Measurements from ENCODE around the gene RGL3.
"Not testable (repeated sequence)": the region's sequence is repeated elsewhere in the genome, so short reads cannot be mapped to it uniquely, and the experiment has no call there.

Gene RGL3

GRCh38 chr19:11380653-11381537 is 38.2 kb downstream of the RGL3 start:
- TF ChIP-seq, protein P1, sequence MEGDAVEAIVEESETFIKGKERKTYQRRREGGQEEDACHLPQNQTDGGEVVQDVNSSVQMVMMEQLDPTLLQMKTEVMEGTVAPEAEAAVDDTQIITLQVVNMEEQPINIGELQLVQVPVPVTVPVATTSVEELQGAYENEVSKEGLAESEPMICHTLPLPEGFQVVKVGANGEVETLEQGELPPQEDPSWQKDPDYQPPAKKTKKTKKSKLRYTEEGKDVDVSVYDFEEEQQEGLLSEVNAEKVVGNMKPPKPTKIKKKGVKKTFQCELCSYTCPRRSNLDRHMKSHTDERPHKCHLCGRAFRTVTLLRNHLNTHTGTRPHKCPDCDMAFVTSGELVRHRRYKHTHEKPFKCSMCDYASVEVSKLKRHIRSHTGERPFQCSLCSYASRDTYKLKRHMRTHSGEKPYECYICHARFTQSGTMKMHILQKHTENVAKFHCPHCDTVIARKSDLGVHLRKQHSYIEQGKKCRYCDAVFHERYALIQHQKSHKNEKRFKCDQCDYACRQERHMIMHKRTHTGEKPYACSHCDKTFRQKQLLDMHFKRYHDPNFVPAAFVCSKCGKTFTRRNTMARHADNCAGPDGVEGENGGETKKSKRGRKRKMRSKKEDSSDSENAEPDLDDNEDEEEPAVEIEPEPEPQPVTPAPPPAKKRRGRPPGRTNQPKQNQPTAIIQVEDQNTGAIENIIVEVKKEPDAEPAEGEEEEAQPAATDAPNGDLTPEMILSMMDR (IDR thresholded peaks at IDR 0.05; ENCODE audit: unreplicated experiment in 3 of 3) = peak; percentile 64 to 80 (median 72)
- peak overlapping the region; percentile 92 to 95 (median 92) for H3K4me3 Mint-ChIP-seq
- H3K27ac Mint-ChIP-seq = peak overlapping the region; percentile 1 to 88 (median 63)
- H3K27me3 Mint-ChIP-seq (ENCODE audit: low read depth) = peaks cover 36% of the 10 kb centered on the region
- no peaks in the 10 kb centered on the region for H3K9me3 Mint-ChIP-seq
- peaks cover 4% of the 10 kb centered on the region for H3K36me3 Mint-ChIP-seq (ENCODE audit: low read depth)
- H3K4me1 Mint-ChIP-seq = peaks cover 13% of the 10 kb centered on the region

DNA sequence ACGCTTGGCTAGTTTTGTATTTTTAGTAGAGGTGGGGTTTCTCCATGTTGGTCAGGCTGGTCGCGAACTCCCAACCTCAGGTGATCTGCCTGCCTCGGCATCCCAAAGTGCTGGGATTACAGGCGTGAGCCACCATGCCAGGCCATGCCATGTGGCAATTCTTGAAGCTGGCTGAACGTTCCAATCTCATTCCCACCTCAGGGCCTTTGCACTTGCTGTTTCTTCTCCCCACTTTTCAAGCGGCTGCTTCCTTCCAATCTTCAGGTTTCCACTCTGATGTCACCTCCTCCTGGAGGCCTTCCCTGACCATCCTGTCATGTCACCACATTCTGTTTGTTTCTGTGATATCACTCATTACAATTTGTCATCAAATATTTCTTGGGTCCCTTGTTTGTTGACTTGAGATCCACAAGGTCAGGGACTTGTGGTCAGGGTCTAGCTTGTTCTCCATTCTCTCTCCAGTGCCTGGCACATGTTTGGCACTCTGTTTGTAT is 39.2 kb downstream of the RGL3 start:
- H3K27me3 Mint-ChIP-seq (ENCODE audit: low read depth) = peaks cover 36% of the 10 kb centered on the region
- TF ChIP-seq, protein P1 (IDR thresholded peaks at IDR 0.05; ENCODE audit: unreplicated experiment in 3 of 3) = no peak
- H3K27ac Mint-ChIP-seq = peak overlapping the region in 1 of 3 experiments; percentile 77
- peaks cover 13% of the 10 kb centered on the region for H3K4me1 Mint-ChIP-seq
- peak overlapping the region; percentile 92 to 95 (median 92) for H3K4me3 Mint-ChIP-seq
- H3K9me3 Mint-ChIP-seq = no peaks in the 10 kb centered on the region
- peaks cover 4% of the 10 kb centered on the region for H3K36me3 Mint-ChIP-seq (ENCODE audit: low read depth)

DNA sequence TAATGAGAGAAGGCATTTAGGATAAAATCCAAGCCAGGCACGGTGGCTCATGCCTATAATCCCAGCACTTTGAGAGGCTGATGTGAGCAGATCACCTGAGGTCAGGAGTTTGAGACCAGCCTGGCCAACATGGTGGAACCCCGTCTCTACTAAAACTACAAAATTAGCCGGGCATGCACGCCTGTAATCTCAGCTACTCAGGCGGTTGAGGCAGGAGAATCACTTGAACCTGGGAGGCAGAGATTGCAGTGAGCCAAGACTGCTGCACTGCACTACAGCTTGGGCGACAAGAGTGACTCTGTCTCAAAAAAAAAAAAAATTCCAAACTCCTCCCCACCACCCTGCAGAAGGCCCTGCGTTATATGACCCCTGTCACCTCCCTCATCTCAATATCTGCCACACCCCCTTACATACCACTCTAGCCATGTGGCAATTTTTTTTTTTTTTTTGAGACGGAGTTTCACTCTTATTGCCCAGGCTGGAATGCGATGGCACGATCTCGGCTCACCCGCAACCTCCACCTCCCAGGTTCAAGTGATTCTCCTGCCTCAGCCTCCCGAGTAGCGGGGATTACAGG is 39.8 kb downstream of the RGL3 start:
- Mint-ChIP-seq H3K27me3 (ENCODE audit: low read depth) (peaks cover 31% of the 10 kb centered on the region), H3K4me3 (peak overlapping the region in 1 of 3 experiments; percentile 28), H3K4me1 (peaks cover 13% of the 10 kb centered on the region)
- not testable (repeated sequence) for H3K27ac Mint-ChIP-seq; H3K9me3 Mint-ChIP-seq; H3K36me3 Mint-ChIP-seq (ENCODE audit: low read depth)

- H3K36me3 Mint-ChIP-seq (ENCODE audit: low read depth) = peaks cover 4% of the 10 kb centered on the region
- H3K4me3 Mint-ChIP-seq = peak overlapping the region; percentile 45 to 76 (median 73)
- H3K9me3 Mint-ChIP-seq = no peaks in the 10 kb centered on the region
- peaks cover 13% of the 10 kb centered on the region for H3K4me1 Mint-ChIP-seq
- peaks cover 24% of the 10 kb centered on the region for H3K27me3 Mint-ChIP-seq (ENCODE audit: low read depth)
- TF ChIP-seq, protein P1 (IDR thresholded peaks at IDR 0.05; ENCODE audit: unreplicated experiment in 3 of 3) = peak; percentile 62 to 76 (median 71)
- H3K27ac Mint-ChIP-seq = peak overlapping the region in 1 of 3 experiments; percentile 9
These were observed 40.6 kb downstream of the RGL3 start for GRCh38 chr19:11378319-11379189.

DNA sequence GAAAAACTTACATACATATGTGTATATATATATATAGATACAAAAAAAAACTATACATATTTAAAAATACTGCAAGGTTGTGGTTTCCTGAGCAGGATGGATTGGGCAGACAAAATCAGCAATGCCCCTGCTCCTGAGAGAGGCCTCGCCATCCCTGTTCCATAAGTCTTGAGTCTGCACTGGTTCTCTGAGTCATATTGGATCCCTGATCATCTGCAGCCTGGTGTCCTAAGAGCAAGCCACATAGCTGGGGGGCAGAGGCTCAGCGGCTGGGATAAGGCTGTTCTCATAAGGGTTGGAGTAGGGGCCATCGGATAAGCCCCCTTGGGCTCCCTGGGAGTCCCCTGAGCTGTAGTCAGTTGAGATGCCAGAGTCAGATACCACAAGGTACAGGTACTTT is 41.4 kb downstream of the RGL3 start:
- peaks cover 4% of the 10 kb centered on the region for H3K36me3 Mint-ChIP-seq (ENCODE audit: low read depth)
- peaks cover 19% of the 10 kb centered on the region for H3K27me3 Mint-ChIP-seq (ENCODE audit: low read depth)
- H3K4me1 Mint-ChIP-seq = peaks cover 13% of the 10 kb centered on the region
- H3K4me3 Mint-ChIP-seq = no peak overlapping the region
- H3K9me3 Mint-ChIP-seq = no peaks in the 10 kb centered on the region
- TF ChIP-seq, protein P1 (IDR thresholded peaks at IDR 0.05; ENCODE audit: unreplicated experiment in 3 of 3) = no peak
- peak overlapping the region in 1 of 3 experiments; percentile 74 for H3K27ac Mint-ChIP-seq
